Karpas-422 (cell line): ENCODE results near the gene PRAC1. TPM values are rescaled to one million over a fixed set of nuclear protein-coding genes. Genes with fewer than 3 reads are reported as not detected.

Source experiments
- DNase-seq: peaks from one replicate; pipeline ENCODE4 v3.0.0-alpha.2; 2015
- H2AFZ ChIP-seq: fragments of 200-600 bp; sonication (generic); 2 replicates; pipeline ENCODE4 v1.6.1; 2014; ENCODE audit warnings: antibody characterized with exemption, low read length, mixed read lengths
- H3K27ac ChIP-seq: fragments of 200-600 bp; sonication (generic); 2 replicates; pipeline ENCODE4 v1.5.1; 2014; ENCODE audit warnings: mild to moderate bottlenecking, low read length, moderate library complexity
- H3K27me3 ChIP-seq: fragments of 200-600 bp; sonication (generic); 2 replicates; pipeline ENCODE4 v1.6.1; 2014; ENCODE audit warnings: low read length, mixed read lengths
- H3K36me3 ChIP-seq: fragments of 200-600 bp; sonication (generic); 2 replicates; pipeline ENCODE4 v1.6.1; 2014; ENCODE audit warnings: low read length, mixed read lengths; ENCODE audit not compliant: insufficient read depth
- H3K4me1 ChIP-seq: fragments of 200-600 bp; sonication (generic); 2 replicates; pipeline ENCODE4 v1.6.1; 2014; ENCODE audit warnings: mild to moderate bottlenecking, low read length, mixed read lengths
- H3K4me2 ChIP-seq: fragments of 200-600 bp; sonication (generic); 2 replicates; pipeline ENCODE4 v1.6.1; 2014; ENCODE audit warnings: low read length, low read depth, mild to moderate bottlenecking; ENCODE audit not compliant: poor library complexity, severe bottlenecking
- H3K4me3 ChIP-seq: fragments of 200-600 bp; sonication (generic); 2 replicates; pipeline ENCODE4 v1.5.1; 2014; ENCODE audit warnings: mild to moderate bottlenecking, antibody characterized with exemption, low read length, mixed read lengths
- H3K79me2 ChIP-seq: fragments of 200-600 bp; sonication (generic); 2 replicates; pipeline ENCODE4 v1.6.1; 2014; ENCODE audit warnings: mild to moderate bottlenecking, low read length, mixed read lengths
- H3K9ac ChIP-seq: fragments of 200-600 bp; sonication (generic); 2 replicates; pipeline ENCODE4 v1.6.0; 2014; ENCODE audit warnings: low read length
- H3K9me2 ChIP-seq: fragments of 200-600 bp; sonication (generic), shearing (Covaris generic); replicated peaks from 2 replicates; pipeline ENCODE4 v1.6.0; 2014; ENCODE audit warnings: mild to moderate bottlenecking, low read length, moderate library complexity; ENCODE audit not compliant: insufficient read depth
- H3K9me3 ChIP-seq: fragments of 300-700, 200-600 bp; sonication (generic); 2 replicates; pipeline ENCODE4 v1.6.1; 2014; ENCODE audit warnings: low read length, mixed read lengths
- H4K20me1 ChIP-seq: fragments of 200-600 bp; sonication (generic); 2 replicates; pipeline ENCODE4 v1.6.1; 2014; ENCODE audit warnings: mild to moderate bottlenecking, antibody characterized with exemption, low read length, low read depth; ENCODE audit not compliant: insufficient read depth
- total RNA-seq: library from RNA; depleted of rRNA; stranded (reverse); fragments of >200 nt; shearing (Covaris generic); gene quantifications from 2 replicates; pipeline ENCODE4 v1.2.3, GENCODE V29; 2014; ENCODE audit warnings: low replicate concordance

The PRAC1 gene
- total RNA-seq, 1 experiment from 2014 or later, result not detected

DNA sequence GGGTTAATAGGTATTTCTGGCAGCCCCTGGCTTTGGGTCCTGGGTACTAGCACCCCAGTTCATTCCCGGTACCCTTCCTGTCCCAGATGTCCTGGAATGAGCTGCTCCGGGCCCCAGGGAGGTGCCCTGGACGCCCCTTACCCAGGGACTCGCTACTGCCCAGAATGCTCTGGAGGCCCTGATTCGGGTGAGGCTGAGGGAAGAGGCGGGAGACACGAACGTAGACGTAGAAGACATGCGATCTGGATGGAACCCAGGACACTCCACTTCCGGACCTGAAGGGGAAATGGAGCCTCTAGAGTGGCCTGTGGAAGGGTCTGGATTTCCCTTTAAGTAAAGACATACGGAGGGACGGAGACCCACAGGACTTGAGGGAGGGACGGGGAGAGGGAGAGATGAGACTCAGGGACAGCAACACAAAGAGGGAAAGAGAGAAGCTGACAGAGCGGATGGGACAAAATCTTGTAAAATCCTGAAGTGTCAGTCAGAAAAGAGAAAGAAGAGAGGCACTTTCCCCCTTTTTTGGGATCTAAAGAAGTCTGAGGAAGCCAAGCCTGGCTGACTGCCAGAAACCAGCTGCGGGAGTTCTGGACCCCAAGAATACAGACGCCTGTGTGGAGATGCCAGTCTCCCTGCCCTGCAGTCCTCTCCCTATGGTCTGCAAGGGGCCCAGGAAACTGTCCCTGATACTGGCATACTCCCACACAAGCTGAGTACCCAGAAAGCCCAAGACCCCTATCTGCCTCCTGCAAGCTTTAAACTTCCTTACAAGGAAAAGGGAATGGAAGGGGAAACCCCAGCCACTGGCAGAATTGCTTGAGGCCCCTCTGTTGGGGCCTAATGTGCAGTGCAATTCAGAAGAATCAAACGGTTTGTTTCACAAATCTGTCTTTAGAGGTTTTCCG lies 7.3 kb upstream of the PRAC1 start:
- Histone ChIP-seq H3K27ac (no peak overlapping the region), H3K27me3 (no peaks in the 10 kb centered on the region), H3K4me2 (no peak overlapping the region), H4K20me1 (no peaks in the 10 kb centered on the region), H3K4me1 (no peaks in the 10 kb centered on the region), H2AFZ (no peak overlapping the region), H3K36me3 (no peaks in the 10 kb centered on the region), H3K9ac (no peak overlapping the region), H3K4me3 (no peak overlapping the region), H3K9me2 (no peaks in the 10 kb centered on the region), H3K9me3 (no peaks in the 10 kb centered on the region), H3K79me2 (no peaks in the 10 kb centered on the region)
- no peak for DNase-seq

DNA sequence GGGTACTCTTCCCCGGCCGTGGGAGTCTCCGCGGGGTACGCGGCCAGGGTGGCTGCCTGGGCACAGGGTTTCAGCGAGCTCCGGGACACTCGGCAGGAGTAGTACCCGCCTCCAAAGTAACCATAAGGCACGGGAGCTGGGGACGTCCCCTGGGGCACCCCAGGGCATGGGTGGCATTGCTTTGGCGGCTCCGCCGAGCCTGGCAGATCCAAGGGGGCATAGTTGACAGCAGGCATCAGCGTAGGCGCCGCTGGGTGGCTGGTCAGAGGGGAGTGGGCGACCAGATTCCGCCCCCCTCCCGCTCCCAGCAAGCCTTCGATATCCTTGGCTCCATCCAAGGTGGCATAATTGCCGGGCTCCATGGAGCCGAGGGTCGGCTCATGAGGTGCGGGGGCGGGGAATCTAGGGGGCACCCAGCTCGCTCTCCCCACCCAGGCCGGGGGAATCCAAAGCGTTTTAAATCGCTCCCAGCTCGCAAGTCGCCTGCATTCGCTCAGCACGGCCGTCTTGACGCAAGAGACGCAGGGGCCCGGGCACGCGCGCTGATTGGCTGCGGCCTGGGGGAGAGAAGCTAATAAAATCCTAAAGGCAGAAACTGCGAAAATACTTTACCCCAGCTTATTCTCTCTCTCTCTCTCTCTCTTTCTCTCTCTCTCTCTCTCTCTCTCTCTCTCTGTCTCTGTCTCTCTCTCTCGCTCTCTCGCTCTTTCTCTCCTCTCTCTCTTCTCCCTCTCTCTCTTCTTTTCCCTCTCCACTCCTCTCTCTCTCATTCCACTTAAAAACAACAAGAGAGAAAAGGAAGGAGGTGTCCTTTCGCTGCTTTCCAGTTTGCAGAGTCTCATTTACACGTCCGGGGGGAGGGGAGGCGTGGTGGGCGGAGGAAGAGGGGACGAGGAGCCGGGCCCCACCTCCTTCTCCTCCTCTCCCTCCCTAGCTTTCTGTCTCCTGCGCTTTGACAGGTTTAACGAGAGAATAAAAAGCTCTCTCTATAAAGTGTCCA lies 6.2 kb upstream of the PRAC1 start, which contains the start of gene HOXB13:
Gene HOXB13 (minus strand): TSS at position 519 of the 1,000 bp plus-strand sequence. CDS start 157 bp downstream, at position 362.
- no peaks in the 10 kb centered on the region for H3K9me3 ChIP-seq
- H3K79me2 ChIP-seq, result no peaks in the 10 kb centered on the region
- H3K36me3 ChIP-seq, result no peaks in the 10 kb centered on the region
- H3K9me2 ChIP-seq, result no peaks in the 10 kb centered on the region
- H4K20me1 ChIP-seq, result no peaks in the 10 kb centered on the region
- H3K4me1 ChIP-seq, result no peaks in the 10 kb centered on the region
- H3K4me2 ChIP-seq, result no peak within 1 kb of the TSS
- no peak for DNase-seq
- no peak within 1 kb of the TSS for H3K9ac ChIP-seq
- no peak within 1 kb of the TSS for H3K4me3 ChIP-seq
- no peaks in the 10 kb centered on the region for H3K27me3 ChIP-seq
- no peak within 1 kb of the TSS for H2AFZ ChIP-seq
- no peak within 1 kb of the TSS for H3K27ac ChIP-seq

DNA sequence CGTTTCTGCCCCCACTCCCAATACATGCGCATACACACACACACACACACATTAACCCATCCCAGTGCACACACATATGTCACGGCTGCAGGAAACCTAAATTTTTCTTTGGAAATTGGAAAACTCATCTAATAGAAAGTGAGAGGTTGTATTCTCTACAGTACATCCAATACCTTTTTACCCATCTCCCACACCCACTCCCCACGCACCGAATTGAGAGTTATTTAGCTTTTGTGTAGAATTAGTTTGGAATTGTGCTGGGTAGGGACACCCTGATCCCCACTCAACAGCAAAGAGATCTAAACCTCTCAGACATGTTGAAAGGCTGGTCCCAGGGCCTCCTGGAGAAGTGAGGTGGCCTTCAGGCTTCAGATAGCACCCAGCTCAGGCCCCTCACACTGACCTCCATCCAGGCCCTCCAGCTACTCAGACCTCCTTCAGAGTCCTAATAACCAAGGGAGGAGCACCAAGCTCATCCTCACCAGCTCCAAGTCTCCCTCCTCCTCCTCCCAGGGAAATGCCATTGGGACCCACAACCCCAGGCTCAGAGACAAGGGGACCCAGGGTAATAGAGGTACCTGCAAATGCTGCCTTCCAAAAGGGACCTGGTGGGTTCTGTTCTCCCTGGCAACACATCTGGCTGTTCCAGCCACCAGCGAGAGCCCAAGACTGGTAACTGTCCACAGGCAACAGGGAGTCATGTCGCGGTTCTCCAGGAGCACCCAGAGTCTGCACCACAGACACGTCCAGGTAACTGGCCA lies 5.3 kb upstream of the PRAC1 start:
- Histone ChIP-seq H2AFZ (no peak overlapping the region), H3K79me2 (no peaks in the 10 kb centered on the region), H3K4me3 (no peak overlapping the region), H3K9me3 (no peaks in the 10 kb centered on the region), H3K9ac (no peak overlapping the region), H3K36me3 (no peaks in the 10 kb centered on the region), H3K9me2 (no peaks in the 10 kb centered on the region), H3K4me2 (no peak overlapping the region), H3K4me1 (no peaks in the 10 kb centered on the region), H3K27ac (no peak overlapping the region), H3K27me3 (no peaks in the 10 kb centered on the region), H4K20me1 (no peaks in the 10 kb centered on the region)
- DNase-seq, result no peak

DNA sequence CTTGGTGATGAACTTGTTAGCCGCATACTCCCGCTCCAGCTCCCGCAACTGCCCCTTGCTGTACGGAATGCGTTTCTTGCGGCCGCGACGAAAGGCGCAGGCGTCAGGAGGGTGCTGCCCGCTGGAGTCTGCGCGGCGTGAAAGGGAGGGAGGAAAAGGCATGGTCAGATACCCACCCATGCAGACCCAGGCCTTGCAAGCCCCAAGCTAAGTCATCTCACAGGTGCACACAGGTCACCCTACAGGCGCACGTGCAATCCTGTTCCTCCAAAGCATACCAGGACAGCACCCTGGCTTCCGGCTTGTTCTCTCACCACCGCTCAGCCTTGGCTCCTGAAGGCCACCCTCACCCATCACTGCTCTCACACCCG lies 4.6 kb upstream of the PRAC1 start:
- H3K36me3 ChIP-seq, result no peaks in the 10 kb centered on the region
- no peak overlapping the region for H3K4me2 ChIP-seq
- H3K4me1 ChIP-seq, result no peaks in the 10 kb centered on the region
- no peak for DNase-seq
- no peaks in the 10 kb centered on the region for H3K9me3 ChIP-seq
- H3K4me3 ChIP-seq, result no peak overlapping the region
- H3K9me2 ChIP-seq, result no peaks in the 10 kb centered on the region
- no peaks in the 10 kb centered on the region for H3K79me2 ChIP-seq
- H3K27ac ChIP-seq, result no peak overlapping the region
- H2AFZ ChIP-seq, result no peak overlapping the region
- H3K9ac ChIP-seq, result no peak overlapping the region
- no peaks in the 10 kb centered on the region for H3K27me3 ChIP-seq
- no peaks in the 10 kb centered on the region for H4K20me1 ChIP-seq

DNA sequence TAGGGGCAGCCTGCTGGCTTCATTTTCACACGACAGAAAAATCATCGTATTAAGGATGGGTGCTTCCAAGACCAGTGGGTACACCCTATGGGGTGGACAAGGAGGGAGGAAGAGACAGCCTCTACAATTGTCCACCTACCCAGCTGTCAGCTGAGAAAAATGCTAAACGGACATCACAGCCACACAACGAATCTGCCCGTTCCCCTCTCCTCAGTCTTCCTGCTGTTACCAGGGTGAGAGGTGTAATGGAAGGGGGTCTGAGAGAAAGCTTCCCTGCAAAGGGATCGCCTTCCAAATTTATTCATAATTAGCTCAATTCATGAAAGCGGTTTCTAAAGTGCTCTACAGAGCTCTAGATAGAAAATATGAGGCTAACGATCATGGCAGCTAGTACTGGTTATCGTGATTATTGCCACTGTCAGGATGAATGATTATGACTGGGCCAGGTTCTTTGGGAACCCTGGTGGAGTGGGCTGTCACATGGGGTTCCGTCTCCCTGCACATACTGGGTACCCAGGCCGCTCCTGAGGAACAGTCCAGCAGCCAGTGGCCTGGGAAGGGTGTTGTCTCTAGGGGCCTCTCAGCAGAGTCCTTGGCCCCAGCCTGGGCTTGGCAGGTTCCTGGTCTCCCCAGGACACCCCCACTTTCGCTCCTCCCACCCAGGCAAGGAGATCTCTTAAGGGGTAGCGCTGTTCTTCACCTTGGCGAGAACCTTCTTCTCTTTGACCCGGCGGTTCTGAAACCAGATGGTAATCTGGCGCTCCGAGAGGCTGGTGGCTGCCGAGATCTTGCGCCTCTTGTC lies 4.0 kb upstream of the PRAC1 start:
- Histone ChIP-seq H3K4me1 (no peaks in the 10 kb centered on the region), H3K4me3 (no peak overlapping the region), H3K9me3 (no peaks in the 10 kb centered on the region), H3K36me3 (no peaks in the 10 kb centered on the region), H3K27me3 (no peaks in the 10 kb centered on the region), H3K9ac (no peak overlapping the region), H3K9me2 (no peaks in the 10 kb centered on the region), H3K27ac (no peak overlapping the region), H4K20me1 (no peaks in the 10 kb centered on the region), H3K4me2 (no peak overlapping the region), H2AFZ (no peak overlapping the region), H3K79me2 (no peaks in the 10 kb centered on the region)
- DNase-seq, result no peak

DNA sequence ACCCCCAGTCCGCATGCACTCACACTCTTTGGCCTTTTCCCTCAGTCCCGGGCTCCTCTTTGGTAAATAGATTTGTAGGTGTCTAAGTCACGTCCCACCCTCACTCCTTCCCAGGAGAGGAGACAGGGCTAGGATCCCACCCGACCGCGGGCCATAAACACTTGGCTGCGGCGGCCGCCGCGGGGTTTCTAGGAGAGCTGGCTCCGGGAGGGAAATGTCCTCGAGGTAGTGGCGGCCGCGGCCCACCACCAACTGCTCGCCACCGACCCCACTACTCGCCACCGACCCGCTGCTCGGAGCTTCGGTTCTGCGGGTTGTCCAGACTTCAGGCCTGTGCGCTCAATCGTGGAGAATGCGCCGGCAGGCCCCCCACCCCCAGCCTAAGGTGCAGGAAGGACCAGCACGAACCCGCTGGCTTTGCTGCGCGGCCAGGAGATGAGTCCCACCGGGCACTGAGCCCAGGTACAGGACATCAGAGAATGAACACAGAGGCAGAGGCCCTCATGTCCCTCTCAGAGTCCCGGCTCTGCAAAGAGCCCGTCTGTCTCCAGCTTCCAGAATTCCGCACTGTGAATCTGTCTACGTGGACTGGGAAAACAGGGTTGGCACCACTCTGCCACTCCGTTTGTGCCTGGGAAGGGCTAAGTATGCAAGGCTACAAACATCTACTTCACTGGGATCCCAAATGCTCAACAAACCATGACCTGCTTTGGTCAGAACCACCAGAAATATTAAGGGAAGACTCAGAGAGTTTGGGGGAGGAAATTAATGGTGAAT lies 3.2 kb upstream of the PRAC1 start:
- no peak overlapping the region for H3K9ac ChIP-seq
- no peak overlapping the region for H3K27ac ChIP-seq
- no peaks in the 10 kb centered on the region for H4K20me1 ChIP-seq
- H3K79me2 ChIP-seq, result no peaks in the 10 kb centered on the region
- peaks cover 3% of the 10 kb centered on the region; the same call in 1 of the 2 replicates for H3K4me1 ChIP-seq
- no peaks in the 10 kb centered on the region for H3K9me2 ChIP-seq
- H3K27me3 ChIP-seq, result no peaks in the 10 kb centered on the region
- H3K4me2 ChIP-seq, result no peak overlapping the region
- no peak overlapping the region for H2AFZ ChIP-seq
- no peak overlapping the region for H3K4me3 ChIP-seq
- H3K9me3 ChIP-seq, result no peaks in the 10 kb centered on the region
- H3K36me3 ChIP-seq, result no peaks in the 10 kb centered on the region
- DNase-seq, result no peak

DNA sequence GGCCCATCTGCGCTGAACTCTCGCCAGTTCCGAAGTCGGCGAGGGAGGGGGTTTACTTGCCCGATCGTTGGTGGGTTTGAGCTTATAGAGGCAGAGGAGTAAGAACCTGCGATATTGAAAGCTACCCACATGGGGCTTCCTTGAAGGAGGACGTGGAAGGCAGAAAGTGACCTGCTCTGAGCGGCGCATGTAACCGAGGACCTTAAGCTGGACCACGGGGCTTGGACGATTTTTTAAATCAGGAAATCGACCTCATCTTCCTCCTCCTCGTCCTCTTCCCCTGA lies 2.6 kb upstream of the PRAC1 start:
- no peaks in the 10 kb centered on the region for H3K36me3 ChIP-seq
- H3K4me3 ChIP-seq, result no peak overlapping the region
- no peaks in the 10 kb centered on the region for H3K9me3 ChIP-seq
- H3K27ac ChIP-seq, result no peak overlapping the region
- no peaks in the 10 kb centered on the region for H3K9me2 ChIP-seq
- no peaks in the 10 kb centered on the region for H3K79me2 ChIP-seq
- DNase-seq, result no peak
- H2AFZ ChIP-seq, result no peak overlapping the region
- H3K4me2 ChIP-seq, result no peak overlapping the region
- no peaks in the 10 kb centered on the region for H4K20me1 ChIP-seq
- no peaks in the 10 kb centered on the region for H3K27me3 ChIP-seq
- peaks cover 3% of the 10 kb centered on the region; the same call in 1 of the 2 replicates for H3K4me1 ChIP-seq
- H3K9ac ChIP-seq, result no peak overlapping the region
